Loucy (cell line): ENCODE data around the gene ARMC8.

Experiments used
- H2AFZ ChIP-seq: fragments of 200-600 bp; sonication (generic); 2 replicates; pipeline ENCODE4 v1.6.0; 2016; ENCODE audit warnings: antibody characterized with exemption, mild to moderate bottlenecking, low read length, moderate library complexity
- H3F3A ChIP-seq: fragments of 200-600 bp; 2 replicates; pipeline ENCODE4 v1.6.0; 2016; ENCODE audit warnings: antibody characterized with exemption, low read depth, mild to moderate bottlenecking
- H3K27me3 ChIP-seq: fragments of 200-600 bp; sonication (generic); 2 replicates; pipeline ENCODE4 v1.6.1; 2014; ENCODE audit warnings: low read length, mild to moderate bottlenecking; ENCODE audit not compliant: insufficient read depth, poor library complexity, severe bottlenecking
- H3K36me3 ChIP-seq: fragments of 200-600 bp; sonication (generic); 2 replicates; pipeline ENCODE4 v1.6.1; 2016; ENCODE audit warnings: low read length; ENCODE audit not compliant: insufficient read depth
- H3K4me1 ChIP-seq: fragments of 200-600 bp; sonication (generic); 2 replicates; pipeline ENCODE4 v1.5.1; 2014; ENCODE audit warnings: low read length, mild to moderate bottlenecking; ENCODE audit not compliant: insufficient read depth, poor library complexity, severe bottlenecking
- H3K4me2 ChIP-seq: fragments of 200-600 bp; sonication (generic); 2 replicates; pipeline ENCODE4 v1.6.0; 2014; ENCODE audit warnings: antibody characterized with exemption, low read length, low read depth, mild to moderate bottlenecking; ENCODE audit not compliant: poor library complexity, severe bottlenecking
- H3K4me3 ChIP-seq: fragments of 200-600 bp; sonication (generic); 2 replicates; pipeline ENCODE4 v1.5.1; 2014; ENCODE audit warnings: low read length, mild to moderate bottlenecking, mixed read lengths; ENCODE audit not compliant: poor library complexity, severe bottlenecking
- H3K79me2 ChIP-seq: fragments of 200-600 bp; sonication (generic); 2 replicates; pipeline ENCODE4 v1.6.1; 2014; ENCODE audit warnings: low read length; ENCODE audit not compliant: insufficient read depth
- H3K9ac ChIP-seq: fragments of 200-600 bp; sonication (generic); 2 replicates; pipeline ENCODE4 v1.6.0; 2014; ENCODE audit warnings: mild to moderate bottlenecking, low read depth, low read length, moderate library complexity; ENCODE audit not compliant: poor library complexity, severe bottlenecking
- H3K9me2 ChIP-seq: fragments of 200-600 bp; sonication (generic); replicated peaks from 2 replicates; pipeline ENCODE4 v1.6.1; 2016; ENCODE audit warnings: low read depth, low read length, mixed read lengths
- H3K9me3 ChIP-seq: fragments of 200-600 bp; sonication (generic); 2 replicates; pipeline ENCODE4 v1.6.1; 2014; ENCODE audit warnings: mild to moderate bottlenecking, antibody characterized with exemption, low read length, low read depth; ENCODE audit not compliant: insufficient read depth
- H4K20me1 ChIP-seq: fragments of 200-600 bp; sonication (generic); 2 replicates; pipeline ENCODE4 v1.6.0; 2014; ENCODE audit warnings: antibody characterized with exemption, low read length, mild to moderate bottlenecking; ENCODE audit not compliant: insufficient read depth, poor library complexity, severe bottlenecking
- CTCF ChIP-seq: fragments of 200-600 bp; sonication (generic); conservative IDR thresholded peaks from 2 replicates; pipeline ENCODE4 v1.5.1; 2014; ENCODE audit warnings: mild to moderate bottlenecking, antibody characterized with exemption, low read length
- EZH2phosphoT487 ChIP-seq: fragments of 200-600 bp; IDR thresholded peaks from 2 replicates; pipeline ENCODE4 v1.6.1; 2018; ENCODE audit warnings: antibody characterized with exemption, mild to moderate bottlenecking, moderate library complexity, borderline replicate concordance

The ARMC8 gene

DNA sequence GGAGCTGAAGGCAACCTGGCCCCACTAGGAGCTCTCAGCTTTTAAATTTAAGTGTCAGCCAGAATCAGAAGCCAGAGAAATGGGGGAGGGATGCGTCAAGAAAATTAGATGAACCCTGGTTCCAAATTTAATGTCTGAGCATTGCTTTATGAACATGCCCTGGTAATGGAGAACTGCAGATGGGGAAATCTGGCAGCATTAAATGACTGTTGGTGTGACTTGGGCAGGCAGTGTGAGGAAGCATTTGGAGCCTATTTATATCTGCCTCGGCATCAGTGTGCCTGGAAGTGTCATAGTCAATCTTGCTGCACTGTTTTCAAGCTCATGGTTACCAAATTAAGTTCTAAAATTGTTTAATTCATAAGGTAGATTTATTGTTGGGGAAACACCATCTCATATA lies 113.5 kb downstream of the ARMC8 start:
- no peaks in the 10 kb centered on the region for H3K9me3 ChIP-seq
- H3K36me3 ChIP-seq = peaks cover 25% of the 10 kb centered on the region; the same call in 1 of the 2 replicates
- H2AFZ ChIP-seq = no peak overlapping the region
- H3K27me3 ChIP-seq = no peaks in the 10 kb centered on the region
- no peak overlapping the region for H3K4me3 ChIP-seq
- H3F3A ChIP-seq = no peaks in the 10 kb centered on the region
- no peak overlapping the region for H3K4me2 ChIP-seq
- no peaks in the 10 kb centered on the region for H3K79me2 ChIP-seq
- no peaks in the 10 kb centered on the region for H4K20me1 ChIP-seq
- no peak overlapping the region for H3K9ac ChIP-seq
- TF ChIP-seq EZH2phosphoT487 (no peak), CTCF (no peak)
- no peaks in the 10 kb centered on the region for H3K4me1 ChIP-seq
- no peaks in the 10 kb centered on the region for H3K9me2 ChIP-seq

DNA sequence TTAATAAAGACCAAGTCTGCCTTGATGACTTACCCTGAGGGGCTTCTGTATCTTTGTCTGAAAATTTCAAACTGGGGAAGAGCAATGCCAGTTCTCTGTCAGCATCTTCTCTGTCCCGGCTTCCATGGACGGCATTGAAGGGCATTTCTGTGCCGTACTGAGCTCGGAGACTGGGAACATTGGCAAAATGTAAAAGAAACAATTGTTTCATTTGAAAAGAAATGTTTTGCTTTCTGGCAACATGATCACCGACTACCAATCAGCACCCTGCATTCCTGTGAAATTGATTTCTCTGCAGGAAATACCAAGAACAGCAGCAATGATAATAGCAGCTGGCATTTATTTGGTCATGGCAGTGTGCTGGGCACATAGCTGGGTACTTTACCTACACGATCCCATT lies 116.4 kb downstream of the ARMC8 start:
- Histone ChIP-seq H2AFZ (no peak overlapping the region), H3K9ac (no peak overlapping the region), H3F3A (no peaks in the 10 kb centered on the region), H3K27me3 (no peaks in the 10 kb centered on the region), H4K20me1 (no peaks in the 10 kb centered on the region), H3K4me3 (no peak overlapping the region), H3K9me3 (peaks cover 5% of the 10 kb centered on the region; the same call in 1 of the 2 replicates), H3K79me2 (no peaks in the 10 kb centered on the region), H3K4me1 (no peaks in the 10 kb centered on the region), H3K36me3 (peaks cover 6% of the 10 kb centered on the region; the same call in 1 of the 2 replicates), H3K9me2 (no peaks in the 10 kb centered on the region), H3K4me2 (no peak overlapping the region)
- no peak for TF ChIP-seq CTCF
- TF ChIP-seq EZH2phosphoT487 = no peak

GRCh38 chr3:138307899-138308298 lies 120.8 kb downstream of the ARMC8 start:
- H3F3A ChIP-seq = no peaks in the 10 kb centered on the region
- H3K9me3 ChIP-seq = peaks cover 8% of the 10 kb centered on the region; the same call in 1 of the 2 replicates
- no peaks in the 10 kb centered on the region for H3K9me2 ChIP-seq
- no peak overlapping the region for H3K4me3 ChIP-seq
- no peak for TF ChIP-seq EZH2phosphoT487
- TF ChIP-seq CTCF = no peak
- no peak overlapping the region for H3K9ac ChIP-seq
- H3K79me2 ChIP-seq = no peaks in the 10 kb centered on the region
- no peaks in the 10 kb centered on the region for H3K27me3 ChIP-seq
- no peak overlapping the region for H2AFZ ChIP-seq
- H3K4me2 ChIP-seq = no peak overlapping the region
- no peaks in the 10 kb centered on the region for H4K20me1 ChIP-seq
- no peaks in the 10 kb centered on the region for H3K36me3 ChIP-seq
- no peaks in the 10 kb centered on the region for H3K4me1 ChIP-seq
